ENCODE measurements around the gene COL7A1.

GRCh38 chr3:48567090-48567489 lies 28.0 kb downstream of the COL7A1 start:
- TF ChIP-seq CTCF (IDR thresholded peaks at IDR 0.05 in 4 of 5, conservative IDR thresholded peaks at IDR 0.05 in 1 of 5) (no peak), POLR2A (IDR thresholded peaks at IDR 0.05) (no peak)

All from gastrocnemius medialis (tissue), 4 donors.